ENCODE data around the gene ZSCAN21. TPM values are rescaled to one million over a fixed set of nuclear protein-coding genes. Genes with fewer than 3 reads are reported as not detected.

ZSCAN21 gene
- total and polyA plus RNA-seq, 8 donors, result 6.5 to 27.1 (median 24.1) TPM

DNA sequence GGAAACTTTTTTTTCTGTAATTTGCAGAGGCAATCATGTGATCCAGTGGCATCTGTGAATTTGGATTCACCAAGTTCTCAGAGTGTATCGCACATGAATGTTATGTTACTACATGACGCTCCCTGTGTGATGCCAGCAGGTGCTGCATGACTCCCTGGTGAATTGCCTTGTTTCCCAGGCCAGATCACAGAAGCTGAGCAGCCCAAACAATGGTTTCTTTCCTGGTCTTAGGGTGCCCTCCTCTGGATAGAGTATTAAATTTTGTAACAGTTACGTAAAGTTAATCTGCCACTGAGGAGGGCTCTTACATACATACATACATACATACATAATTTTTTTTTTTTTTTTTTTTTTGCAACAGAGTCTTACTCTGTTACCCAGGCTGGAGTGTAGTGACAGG, 3.6 kb downstream of the ZSCAN21 start:
- peak; percentile 71 for ATAC-seq

DNA sequence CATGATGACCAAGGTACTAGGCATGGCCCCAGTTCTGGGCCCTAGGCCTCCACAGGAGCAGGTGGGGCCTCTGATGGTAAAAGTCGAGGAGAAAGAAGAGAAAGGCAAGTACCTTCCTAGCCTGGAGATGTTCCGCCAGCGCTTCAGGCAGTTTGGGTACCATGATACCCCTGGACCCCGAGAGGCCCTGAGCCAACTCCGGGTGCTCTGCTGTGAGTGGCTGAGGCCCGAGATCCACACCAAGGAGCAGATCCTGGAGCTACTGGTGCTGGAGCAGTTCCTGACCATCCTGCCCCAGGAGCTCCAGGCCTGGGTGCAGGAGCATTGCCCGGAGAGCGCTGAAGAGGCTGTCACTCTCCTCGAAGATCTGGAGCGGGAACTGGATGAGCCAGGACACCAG, 7.4 kb downstream of the ZSCAN21 start:
- intact Hi-C loops (cut with DNase I), result no loop called here
- H3K36me3 ChIP-seq, result peaks cover 0 to 52% of the 10 kb centered on the region in 2 donors
- H3K4me1 ChIP-seq, result no peaks in the 10 kb centered on the region
- no peak for ATAC-seq
- H3K27ac ChIP-seq, result no peak overlapping the region
- no peaks in the 10 kb centered on the region for H3K27me3 ChIP-seq
- DNase-seq, result no peak
- no peak overlapping the region for H3K4me3 ChIP-seq
- TF ChIP-seq, protein P1, sequence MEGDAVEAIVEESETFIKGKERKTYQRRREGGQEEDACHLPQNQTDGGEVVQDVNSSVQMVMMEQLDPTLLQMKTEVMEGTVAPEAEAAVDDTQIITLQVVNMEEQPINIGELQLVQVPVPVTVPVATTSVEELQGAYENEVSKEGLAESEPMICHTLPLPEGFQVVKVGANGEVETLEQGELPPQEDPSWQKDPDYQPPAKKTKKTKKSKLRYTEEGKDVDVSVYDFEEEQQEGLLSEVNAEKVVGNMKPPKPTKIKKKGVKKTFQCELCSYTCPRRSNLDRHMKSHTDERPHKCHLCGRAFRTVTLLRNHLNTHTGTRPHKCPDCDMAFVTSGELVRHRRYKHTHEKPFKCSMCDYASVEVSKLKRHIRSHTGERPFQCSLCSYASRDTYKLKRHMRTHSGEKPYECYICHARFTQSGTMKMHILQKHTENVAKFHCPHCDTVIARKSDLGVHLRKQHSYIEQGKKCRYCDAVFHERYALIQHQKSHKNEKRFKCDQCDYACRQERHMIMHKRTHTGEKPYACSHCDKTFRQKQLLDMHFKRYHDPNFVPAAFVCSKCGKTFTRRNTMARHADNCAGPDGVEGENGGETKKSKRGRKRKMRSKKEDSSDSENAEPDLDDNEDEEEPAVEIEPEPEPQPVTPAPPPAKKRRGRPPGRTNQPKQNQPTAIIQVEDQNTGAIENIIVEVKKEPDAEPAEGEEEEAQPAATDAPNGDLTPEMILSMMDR (IDR thresholded peaks at IDR 0.05), result no peak
- no peaks in the 10 kb centered on the region for H3K9me3 ChIP-seq

More for the DNA sequence above, 3.6 kb downstream of the ZSCAN21 start:
- intact Hi-C loops (cut with DNase I), result no loop called here
- no peak overlapping the region for H3K4me3 ChIP-seq
- H3K27me3 ChIP-seq, result no peaks in the 10 kb centered on the region
- TF ChIP-seq, protein P1 (IDR thresholded peaks at IDR 0.05), result peak; percentile 16 to 18
- H3K36me3 ChIP-seq, result peaks cover 0 to 15% of the 10 kb centered on the region in 2 donors
- no peak overlapping the region for H3K27ac ChIP-seq
- peaks cover 0 to 10% of the 10 kb centered on the region in 2 donors for H3K4me1 ChIP-seq
- H3K9me3 ChIP-seq, result no peaks in the 10 kb centered on the region
- DNase-seq, result peak in 2 of 4 donors; percentile 66 to 84

DNA sequence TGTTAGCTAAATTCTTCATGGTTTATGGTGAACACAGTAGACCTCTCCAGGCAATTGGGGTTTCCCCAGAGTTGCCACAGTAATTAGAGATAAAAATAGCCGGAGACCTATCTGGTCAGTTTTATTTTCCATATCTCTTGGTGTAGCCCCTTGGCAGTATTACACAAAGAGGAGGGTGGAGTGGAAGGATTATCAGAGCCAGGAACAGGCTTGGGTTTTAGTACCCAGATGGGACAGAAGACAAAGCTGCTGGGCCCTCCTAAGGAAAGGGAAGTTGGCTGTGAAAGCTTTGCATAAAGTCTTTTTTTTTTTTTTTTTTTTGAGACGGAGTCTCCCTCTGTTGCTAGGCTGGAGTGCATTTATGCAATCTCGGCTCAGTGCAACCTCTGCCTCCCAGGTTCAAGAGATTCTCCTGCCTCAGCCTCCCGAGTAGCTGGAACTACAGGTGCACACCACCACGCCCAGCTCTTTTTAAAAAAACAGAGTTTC, 9.7 kb downstream of the ZSCAN21 start:
- peaks cover 0 to 74% of the 10 kb centered on the region in 2 donors for H3K36me3 ChIP-seq
- ATAC-seq (no peak), DNase-seq (no peak)
- no peak overlapping the region for H3K4me3 ChIP-seq
- no peaks in the 10 kb centered on the region for H3K27me3 ChIP-seq
- no peaks in the 10 kb centered on the region for H3K9me3 ChIP-seq
- no peak overlapping the region for H3K27ac ChIP-seq
- no peaks in the 10 kb centered on the region for H3K4me1 ChIP-seq
- TF ChIP-seq, protein P1 (IDR thresholded peaks at IDR 0.05), result no peak
- intact Hi-C loops (cut with DNase I), result no loop called here

DNA sequence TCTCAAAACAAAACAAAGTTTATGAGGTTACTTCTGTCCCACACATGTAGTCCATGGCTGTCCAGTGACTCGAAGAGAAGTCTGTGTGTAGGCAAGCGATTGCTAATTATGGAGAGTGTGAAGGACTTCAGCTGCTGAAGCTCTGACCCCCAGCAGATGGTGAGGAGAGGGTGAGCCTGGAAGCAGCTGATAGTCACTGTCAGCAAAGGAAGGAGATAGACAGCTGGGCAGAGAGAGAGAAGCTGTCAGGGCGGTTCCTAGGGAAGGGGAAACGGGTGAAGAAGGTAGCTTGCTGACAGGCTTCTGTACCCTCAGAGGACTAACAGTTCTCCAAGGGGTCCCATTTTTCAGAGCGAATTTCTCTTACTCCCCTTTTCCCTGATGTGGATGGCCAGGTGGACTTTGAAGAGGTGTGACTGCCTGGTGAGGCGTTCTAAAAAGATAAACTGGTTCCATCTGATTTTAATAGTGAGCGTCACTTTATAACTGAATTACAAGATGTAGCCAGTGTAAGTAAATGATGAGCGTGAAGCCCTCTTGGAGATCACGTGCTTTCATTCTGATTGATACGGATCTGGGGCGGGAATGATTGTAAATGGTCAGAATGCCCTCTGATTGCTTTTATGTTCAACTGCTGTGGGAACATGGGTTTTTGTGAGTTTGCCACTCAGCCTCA, 12.1 kb downstream of the ZSCAN21 start:
- Histone ChIP-seq H3K4me1 (peaks cover 4 to 8% of the 10 kb centered on the region in 2 donors), H3K36me3 (peaks cover 0 to 81% of the 10 kb centered on the region in 2 donors), H3K27ac (no peak overlapping the region), H3K27me3 (no peaks in the 10 kb centered on the region), H3K4me3 (no peak overlapping the region), H3K9me3 (no peaks in the 10 kb centered on the region)
- TF ChIP-seq, protein P1 (IDR thresholded peaks at IDR 0.05), result no peak
- ATAC-seq, result no peak
- no peak for DNase-seq
- intact Hi-C loops (cut with DNase I), result no loop called here

DNA sequence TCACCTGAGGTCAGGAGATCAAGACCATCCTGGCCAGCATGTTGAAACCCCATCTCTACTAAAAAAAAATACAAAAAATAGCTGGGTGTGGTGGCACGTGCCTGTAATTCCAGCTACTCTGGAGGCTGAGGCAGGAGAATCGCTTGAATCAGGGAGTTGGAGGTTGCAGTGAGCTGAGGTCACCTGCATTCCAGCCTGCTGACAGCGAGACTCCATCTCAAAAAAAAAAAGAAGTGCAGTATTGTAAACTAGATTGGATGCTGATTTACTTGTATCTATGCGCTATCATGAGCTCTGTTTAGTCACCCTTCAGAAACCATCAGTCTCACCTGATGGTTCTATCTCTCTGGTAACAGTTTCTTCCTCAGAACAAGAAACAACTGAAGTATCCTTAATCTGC, 13.8 kb downstream of the ZSCAN21 start:
- H3K36me3 ChIP-seq, result peaks cover 0 to 73% of the 10 kb centered on the region in 2 donors

More for the DNA sequence above, 13.8 kb downstream of the ZSCAN21 start:
- no peak for DNase-seq
- Histone ChIP-seq H3K4me1 (peaks cover 4 to 8% of the 10 kb centered on the region in 2 donors), H3K4me3 (no peak overlapping the region), H3K27ac (no peak overlapping the region), H3K9me3 (no peaks in the 10 kb centered on the region), H3K27me3 (no peaks in the 10 kb centered on the region)
- TF ChIP-seq, protein P1 (IDR thresholded peaks at IDR 0.05), result no peak
- no peak for ATAC-seq
- intact Hi-C loops (cut with DNase I), result no loop called here

All from left lung (tissue), 10 donors.